Measurements from ENCODE around the gene DROSHA. TPM values are rescaled to one million over a fixed set of nuclear protein-coding genes. Genes with fewer than 3 reads are reported as not detected.

Gene DROSHA
- total and polyA plus RNA-seq, 2 of the 8 experiments (the other 6 are each of a cell fraction or from before 2014, with no cell fraction given) = 65.9 to 122 TPM

DNA sequence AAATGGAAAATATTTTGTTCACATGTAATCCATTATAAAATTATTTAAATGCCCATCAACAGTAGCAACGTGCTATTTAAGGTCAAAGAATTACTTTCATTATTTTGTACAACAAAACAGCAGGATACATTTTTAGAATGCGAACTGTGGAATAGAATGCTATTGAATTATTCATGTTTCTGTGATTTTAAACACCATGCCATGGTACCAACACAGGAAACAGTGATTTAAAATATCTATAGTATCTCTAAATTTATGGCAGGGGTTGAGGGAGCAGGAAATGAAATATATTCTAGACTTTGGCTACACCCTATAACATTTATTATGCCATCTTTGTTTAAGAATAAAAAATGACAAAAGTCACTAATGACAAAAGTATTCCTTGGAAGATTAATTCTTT lies 62.4 kb downstream of the DROSHA start (continued):
- no peak for TF ChIP-seq FOSL1 (IDR thresholded peaks at IDR 0.05; ENCODE audit: insufficient read depth, low read depth, low read length)

All from H1 (cell line).